ENCODE measurements around the gene FAM236C.
"Not testable (repeated sequence)": the region's sequence is repeated elsewhere in the genome, so short reads cannot be mapped to it uniquely, and the experiment has no call there.

FAM236C gene

DNA sequence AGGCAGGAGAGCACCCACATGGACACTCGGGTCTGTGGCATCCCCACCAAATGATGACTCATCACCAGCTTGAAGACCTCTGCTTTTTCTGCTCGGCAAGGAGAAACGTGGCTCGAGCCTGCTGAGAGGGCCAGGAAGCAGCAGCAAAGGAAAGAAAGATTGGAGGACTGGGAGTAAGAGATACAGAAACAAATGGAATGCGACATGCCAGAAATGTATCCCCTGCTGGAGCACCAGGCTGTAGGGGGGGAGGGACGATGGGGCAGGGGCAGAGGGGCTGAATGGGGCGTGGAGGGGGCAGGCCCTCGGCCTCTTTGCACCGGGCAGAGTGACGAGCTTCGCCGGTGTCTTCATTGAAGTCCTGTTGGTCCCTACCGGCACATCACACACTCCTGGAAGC, at the start of gene FAM236C:
Gene FAM236C (plus strand): TSS at position 301 of the 400 bp plus-strand sequence. CDS start 100 bp downstream, outside the sequence.
- DNase-seq = not testable (repeated sequence)

DNA sequence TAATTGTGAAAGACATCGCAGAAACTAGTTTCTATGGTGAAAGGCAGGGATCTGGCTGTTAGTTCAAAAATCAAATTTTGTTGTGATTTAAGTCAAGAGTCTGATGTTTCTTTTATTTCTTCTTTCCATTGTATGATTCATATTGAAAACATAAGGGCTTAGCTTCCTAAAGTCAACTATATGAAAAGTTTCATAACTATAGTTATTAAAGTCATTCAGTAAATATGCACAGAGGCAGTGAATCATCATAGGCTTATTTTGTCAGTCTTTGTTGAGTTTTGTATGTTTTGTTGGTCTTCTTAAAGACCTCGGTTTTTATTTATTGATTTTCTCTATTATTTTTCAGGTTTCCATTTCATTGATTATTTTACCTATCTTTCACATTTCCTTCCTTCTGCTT, 29.5 kb upstream of the FAM236C start:
- DNase-seq = not testable (repeated sequence)

DNA sequence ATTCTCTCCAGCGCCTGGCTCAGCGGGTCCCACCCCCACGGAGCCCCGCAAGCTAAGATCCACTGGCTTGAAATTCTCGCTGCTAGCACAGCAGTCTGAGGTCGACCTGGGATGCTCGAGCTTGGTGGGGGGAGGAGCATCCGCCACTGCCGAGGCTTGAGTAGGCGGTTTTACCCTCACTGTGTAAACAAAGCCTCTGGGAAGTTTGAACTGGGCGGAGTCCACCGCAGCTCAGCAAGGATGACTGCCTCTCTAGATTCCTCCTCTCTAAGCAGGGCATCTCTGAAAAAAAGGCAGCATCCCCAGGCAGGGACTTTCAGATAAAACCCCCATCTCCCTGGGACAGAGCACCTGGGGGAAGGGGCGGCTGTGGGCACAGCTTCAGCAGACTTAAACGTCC, 22.7 kb upstream of the FAM236C start:
- DNase-seq = not testable (repeated sequence)

DNA sequence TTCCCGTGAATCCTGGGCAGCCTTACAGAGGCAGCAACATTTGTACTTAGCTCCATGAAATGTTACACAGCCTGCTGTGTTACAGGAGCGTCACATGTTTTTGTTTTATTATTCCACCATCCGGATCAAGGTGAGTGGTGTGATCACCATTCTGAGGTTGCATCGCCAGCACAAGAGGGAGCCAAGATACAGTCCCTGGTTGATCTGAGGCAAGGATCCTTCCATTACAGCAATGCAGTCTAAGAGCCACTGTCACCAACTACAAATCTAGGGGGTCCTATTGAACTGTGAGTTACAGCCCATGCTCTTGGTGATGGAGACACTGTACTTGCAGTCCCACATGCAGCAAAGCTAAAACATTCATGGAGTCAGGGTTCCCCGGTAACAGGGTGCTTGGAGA, 3.7 kb downstream of the FAM236C start:
- DNase-seq = not testable (repeated sequence)

DNA sequence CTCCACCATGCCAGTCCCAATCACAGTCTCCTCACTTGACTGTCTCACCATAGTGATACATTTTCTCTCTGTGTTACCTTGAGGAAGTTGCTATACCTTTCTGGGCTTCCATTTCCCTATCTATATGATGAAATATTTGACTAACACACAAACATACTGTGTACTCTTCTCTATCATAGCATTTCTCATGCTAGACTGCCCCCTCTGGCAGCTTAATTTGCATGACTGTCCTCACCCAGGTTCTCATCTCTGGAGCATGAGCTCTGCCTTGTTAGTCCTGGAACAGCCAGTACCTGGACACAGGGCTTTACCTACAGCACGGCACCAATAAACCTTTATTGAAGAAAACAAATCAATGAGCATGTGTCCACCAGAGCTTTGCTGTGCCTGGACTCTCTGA, 19.9 kb downstream of the FAM236C start:
- not testable (repeated sequence) for DNase-seq

DNA sequence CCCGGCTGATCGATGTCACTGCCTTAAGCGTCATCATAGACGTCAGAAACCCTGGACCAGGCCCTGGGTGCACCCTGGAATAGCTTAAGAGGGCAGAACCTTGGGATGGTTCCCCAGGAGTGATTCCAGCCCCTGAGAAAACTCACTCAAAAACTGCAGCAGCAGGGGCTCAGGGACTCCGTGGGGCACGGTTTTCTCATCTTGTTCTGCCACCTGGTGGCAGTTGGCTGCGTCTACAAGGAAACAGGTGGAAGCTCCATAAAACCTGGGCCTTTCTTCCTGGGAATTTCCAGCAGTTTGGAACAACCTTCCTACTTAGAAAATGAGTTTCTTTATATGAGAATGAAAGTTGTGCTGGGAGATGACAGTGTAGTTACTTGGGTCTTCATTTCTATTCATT, 24.0 kb downstream of the FAM236C start:
- not testable (repeated sequence) for DNase-seq

DNA sequence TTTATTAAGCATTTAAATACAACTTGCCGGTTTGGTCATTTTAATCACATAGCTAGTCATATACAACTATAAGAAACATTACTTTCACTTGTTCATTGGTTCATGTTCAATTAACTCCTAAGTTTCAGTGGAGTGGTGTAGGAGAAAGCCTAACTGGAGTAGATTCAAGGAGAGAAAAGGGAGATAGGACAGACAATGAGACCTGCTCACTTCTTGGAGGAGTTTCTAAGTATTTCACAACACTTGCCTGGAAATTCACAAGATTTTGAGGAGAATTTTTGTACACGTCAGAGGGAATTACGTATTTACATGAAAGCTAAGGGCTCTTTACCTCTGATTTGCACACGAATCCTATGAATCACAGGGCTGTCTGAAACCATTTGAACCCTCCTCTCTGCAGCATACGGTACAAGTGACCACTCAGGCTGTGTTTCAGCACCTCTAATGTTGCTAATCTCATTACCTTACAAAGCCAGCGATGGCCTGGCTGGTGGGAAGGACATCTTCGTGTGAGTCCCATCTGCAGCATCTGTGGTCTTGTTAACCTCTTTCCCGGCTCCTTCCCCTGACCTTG, 24.6 kb downstream of the FAM236C start:
- DNase-seq = not testable (repeated sequence)

DNA sequence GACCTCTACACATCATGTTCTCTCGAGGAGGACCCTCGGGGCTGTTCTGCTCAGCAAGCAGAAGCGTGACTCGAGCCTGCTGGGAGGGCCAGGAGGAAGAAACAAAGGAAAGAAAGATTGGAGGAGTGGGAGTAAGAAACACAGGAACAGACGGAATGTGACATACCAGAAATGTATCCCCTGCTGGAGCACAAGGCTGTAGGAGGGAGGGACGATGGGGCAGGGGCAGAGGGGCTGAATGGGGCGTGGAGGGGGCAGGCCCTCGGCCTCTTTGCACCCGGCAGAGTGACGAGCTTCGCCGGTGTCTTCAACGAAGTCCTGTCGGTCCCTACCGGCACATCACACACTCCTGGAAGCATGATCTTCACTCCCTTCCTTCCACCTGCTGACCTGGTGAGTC, 25.5 kb downstream of the FAM236C start, which contains the start of gene FAM236A:
Gene FAM236A (plus strand): TSS at position 301 of the 400 bp plus-strand sequence. CDS start 57 bp downstream, at position 358.
- DNase-seq = not testable (repeated sequence)

DNA sequence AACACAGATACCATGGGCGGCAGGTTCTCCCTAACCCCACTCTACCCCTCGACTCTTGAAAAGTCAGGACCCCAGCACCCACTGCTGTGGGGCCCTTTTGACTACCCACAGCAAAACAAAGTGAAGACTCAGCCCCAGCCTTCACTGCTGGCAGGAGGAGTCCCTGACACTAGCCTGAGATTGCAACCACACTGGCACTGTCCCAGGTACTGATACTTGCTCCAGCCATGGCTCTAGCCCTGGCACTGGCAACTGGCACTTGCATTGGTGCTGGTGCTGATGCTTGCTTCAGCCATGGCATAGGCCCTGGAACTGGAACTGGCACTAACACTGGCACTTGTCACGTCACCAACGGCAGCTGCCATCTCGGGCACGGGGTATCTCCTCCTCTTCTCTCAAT, 29.9 kb downstream of the FAM236C start:
- not testable (repeated sequence) for DNase-seq

DNA sequence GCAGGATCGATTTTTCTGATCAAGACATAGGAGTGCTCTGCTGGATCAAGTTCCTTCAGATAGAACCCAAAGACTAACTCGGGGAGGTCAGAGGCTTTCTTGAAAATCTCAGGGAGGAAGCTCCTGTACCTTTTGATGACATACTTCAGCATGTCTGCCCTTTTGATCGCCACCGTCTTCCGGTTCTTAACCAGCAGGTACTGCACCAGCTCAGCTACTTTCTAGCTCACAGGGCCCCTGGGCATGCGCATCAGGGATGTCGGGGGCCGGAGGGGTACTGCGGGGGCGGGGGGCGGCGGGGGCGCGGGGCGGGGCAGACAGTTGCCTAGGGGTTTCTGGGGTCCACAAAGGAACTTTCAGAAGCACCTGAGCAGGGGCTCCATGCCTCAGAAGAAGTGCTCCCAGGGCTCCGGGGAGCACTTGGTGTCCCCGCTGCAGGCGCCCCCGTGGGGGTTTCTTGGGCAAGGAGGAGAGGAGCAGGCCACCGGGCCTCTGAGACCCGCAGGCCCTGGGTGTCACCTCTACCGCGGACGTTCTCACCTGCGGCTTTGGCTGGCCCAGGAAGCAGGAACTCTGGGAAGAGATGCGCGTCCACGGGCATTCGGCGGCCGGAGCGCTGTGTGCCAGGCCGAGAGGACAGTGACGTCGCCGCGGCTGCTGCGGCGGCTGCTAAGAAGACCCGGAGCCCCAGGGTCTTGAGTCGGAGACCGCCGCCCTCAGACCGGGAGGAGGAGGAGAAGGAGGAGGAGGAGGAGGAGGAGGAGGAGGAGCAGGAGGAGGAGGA, 30.8 kb downstream of the FAM236C start:
- not testable (repeated sequence) for DNase-seq

DNA sequence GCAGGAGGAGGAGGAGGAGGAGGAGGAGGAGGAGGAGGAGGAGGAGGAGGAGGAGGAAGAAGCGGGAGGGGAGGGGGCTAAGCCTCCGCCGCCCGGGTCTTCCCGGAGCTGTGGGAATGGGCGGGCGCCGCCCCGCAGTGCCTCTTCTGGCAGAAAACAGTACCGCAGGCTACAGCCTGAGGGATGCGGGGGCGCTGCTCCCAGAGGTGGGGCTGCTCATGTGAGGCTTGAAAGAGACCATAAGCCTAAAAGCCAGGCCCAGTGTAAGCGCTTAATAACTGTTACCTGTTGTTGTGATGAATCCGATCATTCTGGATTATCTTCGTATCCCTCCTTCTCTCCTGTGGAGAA, 31.4 kb downstream of the FAM236C start, which contains the start of gene DMRTC1:
Gene DMRTC1 (minus strand): TSS at position 19 of the 351 bp plus-strand sequence. CDS start 68,143 bp downstream, outside the sequence.
- DNase-seq = not testable (repeated sequence)

DNA sequence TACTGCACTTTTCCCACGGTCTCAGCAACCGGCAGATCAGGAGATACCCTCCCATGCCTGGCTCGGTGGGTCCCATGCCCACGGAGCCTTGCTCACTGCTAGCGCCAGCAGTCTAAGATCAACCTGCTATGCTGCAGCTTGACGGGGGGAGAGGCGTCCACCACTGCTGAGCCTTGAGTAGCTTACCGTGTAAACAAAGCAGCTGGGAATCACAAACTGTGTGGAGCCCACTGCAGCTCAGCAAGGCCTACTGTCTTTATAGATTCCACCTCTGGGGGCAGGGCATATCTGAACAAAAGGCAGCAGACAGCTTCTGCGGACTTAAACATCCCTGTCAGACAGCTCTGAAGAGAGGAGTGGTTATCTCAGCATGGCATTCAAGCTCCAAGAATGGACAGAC, 47.6 kb downstream of the FAM236C start:
- not testable (repeated sequence) for DNase-seq

All from anterior cingulate cortex (tissue), 58 donors.